ENCODE data around the gene ERGIC1. TPM values are rescaled to one million over a fixed set of nuclear protein-coding genes. Genes with fewer than 3 reads are reported as not detected.

The ERGIC1 gene
- total and polyA plus RNA-seq, 2 of the 13 experiments (the other 11 are each of a cell fraction or from before 2014, with no cell fraction given), result 78.5 to 184 TPM

GRCh38 chr5:172799416-172799815, 34.6 kb upstream of the ERGIC1 start:
- intact Hi-C loops (cut with micrococcal nuclease; ENCODE audit: unreplicated experiment) (no loop called here), in situ Hi-C loops (cut with HindIII; ENCODE audit: extremely low pct_ligation_motif_present, low pct_unique_long_range_greater_than_20kb) (no loop called here)
- Histone ChIP-seq H3K36me3 (replicated peaks in 1 of 2; ENCODE audit: control insufficient read depth in 1 of 2, insufficient read depth in 2 of 2, low read length in 2 of 2) (no peaks in the 10 kb centered on the region), H3K27me3 (ENCODE audit: control insufficient read depth in 1 of 2, insufficient read depth in 2 of 2, low read length in 2 of 2) (no peaks in the 10 kb centered on the region), H2AFZ (ENCODE audit: low read length) (no peak overlapping the region), H3K4me2 (ENCODE audit: low read depth, low read length) (no peak overlapping the region), H3K9me3 (ENCODE audit: low read length) (no peaks in the 10 kb centered on the region), H3K4me3 (replicated peaks in 1 of 3; ENCODE audit: insufficient read depth in 1 of 3, low read depth in 2 of 3, low read length in 3 of 3) (no peak overlapping the region), H3K4me1 (ENCODE audit: insufficient read depth, low read length) (peaks cover 85% of the 10 kb centered on the region), H4K20me1 (ENCODE audit: insufficient read depth, low read length) (no peaks in the 10 kb centered on the region), H3K79me2 (ENCODE audit: insufficient read depth, low read length) (no peaks in the 10 kb centered on the region), H3K27ac (ENCODE audit: extremely low read length, insufficient read depth, low read length) (no peak overlapping the region), H3K9ac (ENCODE audit: insufficient read depth, low read depth, low read length) (no peak overlapping the region)
- BruUV-seq (replicated peaks), result no TSS peak
- ChIA-PET POLR2A (interaction anchor here (1.0 to 4.7 kb wide), 4 partner anchors 11 to 34 kb away, joined by 3 to 54 read pairs (median 29); partner anchors contain the start of gene DUSP1), CTCF (ENCODE audit: low intra/inter-chr PET ratio, low total read pairs) (no interaction called here)
- WGBS (ENCODE audit: low lambda C conversion rate), result 90% methylated on average over 6 of the region's 6 CpGs
- FAIRE-seq (no peak), DNase-seq (ENCODE audit: low spot score) (no peak), ATAC-seq (no peak)
- TF ChIP-seq ZNF232 (CRISPR knock-in tag; IDR thresholded peaks at IDR 0.05; ENCODE audit: borderline replicate concordance), result no peak
- TF ChIP-seq HHEX (CRISPR knock-in tag; IDR thresholded peaks at IDR 0.05), result no peak
- TF ChIP-seq, protein P1, sequence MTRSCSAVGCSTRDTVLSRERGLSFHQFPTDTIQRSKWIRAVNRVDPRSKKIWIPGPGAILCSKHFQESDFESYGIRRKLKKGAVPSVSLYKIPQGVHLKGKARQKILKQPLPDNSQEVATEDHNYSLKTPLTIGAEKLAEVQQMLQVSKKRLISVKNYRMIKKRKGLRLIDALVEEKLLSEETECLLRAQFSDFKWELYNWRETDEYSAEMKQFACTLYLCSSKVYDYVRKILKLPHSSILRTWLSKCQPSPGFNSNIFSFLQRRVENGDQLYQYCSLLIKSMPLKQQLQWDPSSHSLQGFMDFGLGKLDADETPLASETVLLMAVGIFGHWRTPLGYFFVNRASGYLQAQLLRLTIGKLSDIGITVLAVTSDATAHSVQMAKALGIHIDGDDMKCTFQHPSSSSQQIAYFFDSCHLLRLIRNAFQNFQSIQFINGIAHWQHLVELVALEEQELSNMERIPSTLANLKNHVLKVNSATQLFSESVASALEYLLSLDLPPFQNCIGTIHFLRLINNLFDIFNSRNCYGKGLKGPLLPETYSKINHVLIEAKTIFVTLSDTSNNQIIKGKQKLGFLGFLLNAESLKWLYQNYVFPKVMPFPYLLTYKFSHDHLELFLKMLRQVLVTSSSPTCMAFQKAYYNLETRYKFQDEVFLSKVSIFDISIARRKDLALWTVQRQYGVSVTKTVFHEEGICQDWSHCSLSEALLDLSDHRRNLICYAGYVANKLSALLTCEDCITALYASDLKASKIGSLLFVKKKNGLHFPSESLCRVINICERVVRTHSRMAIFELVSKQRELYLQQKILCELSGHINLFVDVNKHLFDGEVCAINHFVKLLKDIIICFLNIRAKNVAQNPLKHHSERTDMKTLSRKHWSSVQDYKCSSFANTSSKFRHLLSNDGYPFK (CRISPR knock-in tag; IDR thresholded peaks at IDR 0.05; ENCODE audit: borderline replicate concordance), result no peak
- TF ChIP-seq, protein P2, sequence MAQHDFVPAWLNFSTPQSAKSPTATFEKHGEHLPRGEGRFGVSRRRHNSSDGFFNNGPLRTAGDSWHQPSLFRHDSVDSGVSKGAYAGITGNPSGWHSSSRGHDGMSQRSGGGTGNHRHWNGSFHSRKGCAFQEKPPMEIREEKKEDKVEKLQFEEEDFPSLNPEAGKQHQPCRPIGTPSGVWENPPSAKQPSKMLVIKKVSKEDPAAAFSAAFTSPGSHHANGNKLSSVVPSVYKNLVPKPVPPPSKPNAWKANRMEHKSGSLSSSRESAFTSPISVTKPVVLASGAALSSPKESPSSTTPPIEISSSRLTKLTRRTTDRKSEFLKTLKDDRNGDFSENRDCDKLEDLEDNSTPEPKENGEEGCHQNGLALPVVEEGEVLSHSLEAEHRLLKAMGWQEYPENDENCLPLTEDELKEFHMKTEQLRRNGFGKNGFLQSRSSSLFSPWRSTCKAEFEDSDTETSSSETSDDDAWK (CRISPR knock-in tag; IDR thresholded peaks at IDR 0.05), result no peak
- TF ChIP-seq SP4 (CRISPR knock-in tag; IDR thresholded peaks at IDR 0.05), result no peak
- no peak for TF ChIP-seq FOSL1 (CRISPR knock-in tag; IDR thresholded peaks at IDR 0.05; ENCODE audit: borderline replicate concordance)
- TF ChIP-seq EEA1 (CRISPR knock-in tag; IDR thresholded peaks at IDR 0.05; ENCODE audit: borderline replicate concordance), result no peak
- no peak for TF ChIP-seq SMAD9 (CRISPR knock-in tag; IDR thresholded peaks at IDR 0.05)
- TF ChIP-seq ZUFSP (CRISPR knock-in tag; IDR thresholded peaks at IDR 0.05; ENCODE audit: borderline replicate concordance), result no peak
- TF ChIP-seq ZSCAN22 (CRISPR knock-in tag; IDR thresholded peaks at IDR 0.05), result no peak
- TF ChIP-seq ZFP41 (CRISPR knock-in tag; IDR thresholded peaks at IDR 0.05; ENCODE audit: borderline replicate concordance), result no peak
- TF ChIP-seq ZNF225 (CRISPR knock-in tag; IDR thresholded peaks at IDR 0.05), result no peak
- TF ChIP-seq PAF1 (CRISPR knock-in tag; IDR thresholded peaks at IDR 0.05), result no peak
